DND-41 (cell line): ENCODE data around the gene GCN1.

ENCODE experiments used
- ATAC-seq: fragments of 200-7000 bp; cut with Tn5 transposase; 3 replicates; pipeline ENCODE4 v1.9.1; 2021; ENCODE audit warnings: low read depth; ENCODE audit not compliant: insufficient read depth
- DNase-seq: peaks from one replicate; pipeline ENCODE4 v3.0.0-alpha.2; 2020
- H2AFZ ChIP-seq: 2 replicates; pipeline ENCODE4 v1.6.0; 2012; ENCODE audit warnings: low read depth, low read length
- H3K27ac ChIP-seq: 2 replicates; pipeline ENCODE4 v1.5.1; 2012; ENCODE audit warnings: low read length, inconsistent platforms
- H3K27me3 ChIP-seq: fragments of 200-600 bp; sonication (generic); 2 replicates; pipeline ENCODE4 v1.6.0; 2012; ENCODE audit warnings: low read length, mild to moderate bottlenecking, inconsistent platforms; ENCODE audit not compliant: insufficient read depth, poor library complexity
- H3K36me3 ChIP-seq: 2 replicates; pipeline ENCODE4 v1.5.1; 2012; ENCODE audit warnings: low read length, inconsistent platforms; ENCODE audit not compliant: insufficient read depth
- H3K4me1 ChIP-seq: 2 replicates; pipeline ENCODE4 v1.5.1; 2012; ENCODE audit warnings: mild to moderate bottlenecking, low read length; ENCODE audit not compliant: insufficient read depth
- H3K4me2 ChIP-seq: 2 replicates; pipeline ENCODE4 v1.6.0; 2012; ENCODE audit warnings: mild to moderate bottlenecking, moderate library complexity, low read length, inconsistent platforms; ENCODE audit not compliant: insufficient read depth
- H3K4me3 ChIP-seq, 2 experiments: fragments of 200-600 bp in 1 of 2; shearing (Covaris generic) in 1 of 2; 2 replicates each; pipeline ENCODE4 v1.5.1; 2012 to 2016; ENCODE audit warnings: inconsistent platforms in 2 of 2, low read length in 2 of 2, mild to moderate bottlenecking in 2 of 2, low read depth in 1 of 2, moderate library complexity in 1 of 2
- H3K79me2 ChIP-seq: 2 replicates; pipeline ENCODE4 v1.6.0; 2012; ENCODE audit warnings: low read length, inconsistent platforms; ENCODE audit not compliant: insufficient read depth
- H3K9ac ChIP-seq: 2 replicates; pipeline ENCODE4 v1.6.0; 2012; ENCODE audit warnings: low read depth, mild to moderate bottlenecking, inconsistent platforms, low read length, moderate library complexity
- H3K9me3 ChIP-seq: 2 replicates; pipeline ENCODE4 v1.5.1; 2012; ENCODE audit warnings: low read length, moderate library complexity, mild to moderate bottlenecking, inconsistent platforms; ENCODE audit not compliant: insufficient read depth, severe bottlenecking
- H4K20me1 ChIP-seq: 2 replicates; pipeline ENCODE4 v1.6.0; 2012; ENCODE audit warnings: low read length; ENCODE audit not compliant: insufficient read depth
- CTCF ChIP-seq: IDR thresholded peaks from 2 replicates; pipeline ENCODE4 v1.5.1; 2012; ENCODE audit warnings: borderline replicate concordance, low read length, moderate library complexity, mild to moderate bottlenecking; ENCODE audit not compliant: poor library complexity, severe bottlenecking; ENCODE audit errors: extremely low read depth
- EZH2 ChIP-seq: IDR thresholded peaks from 3 replicates; pipeline ENCODE4 v1.6.1; 2012; ENCODE audit warnings: borderline replicate concordance, low read depth, mild to moderate bottlenecking, moderate library complexity, low read length, inconsistent platforms; ENCODE audit not compliant: severe bottlenecking

Gene GCN1

GRCh38 chr12:120098756-120099470 lies 95.6 kb downstream of the GCN1 start:
- Histone ChIP-seq H3K4me3 (no peak overlapping the region), H3K27ac (no peak overlapping the region), H3K9me3 (no peaks in the 10 kb centered on the region), H3K4me2 (no peak overlapping the region), H3K4me1 (no peaks in the 10 kb centered on the region), H4K20me1 (peaks cover 58% of the 10 kb centered on the region), H3K79me2 (peaks cover 48% of the 10 kb centered on the region), H2AFZ (no peak overlapping the region), H3K27me3 (no peaks in the 10 kb centered on the region), H3K9ac (no peak overlapping the region), H3K36me3 (peaks cover 90% of the 10 kb centered on the region)
- DNase-seq (no peak), ATAC-seq (no peak)
- TF ChIP-seq CTCF (no peak), EZH2 (no peak)

GRCh38 chr12:120096671-120097202 lies 97.8 kb downstream of the GCN1 start:
- Histone ChIP-seq H3K9me3 (no peaks in the 10 kb centered on the region), H3K9ac (no peak overlapping the region), H3K27me3 (no peaks in the 10 kb centered on the region), H4K20me1 (peaks cover 44% of the 10 kb centered on the region), H3K4me2 (no peak overlapping the region), H3K27ac (no peak overlapping the region), H3K4me3 (no peak overlapping the region), H3K79me2 (peaks cover 27% of the 10 kb centered on the region), H3K4me1 (no peaks in the 10 kb centered on the region), H2AFZ (no peak overlapping the region), H3K36me3 (peaks cover 82% of the 10 kb centered on the region)
- DNase-seq (no peak), ATAC-seq (no peak)
- TF ChIP-seq EZH2 (no peak), CTCF (no peak)

GRCh38 chr12:120095736-120096135 lies 98.8 kb downstream of the GCN1 start:
- Histone ChIP-seq H3K4me1 (no peaks in the 10 kb centered on the region), H3K79me2 (peaks cover 17% of the 10 kb centered on the region), H2AFZ (no peak overlapping the region), H3K9ac (no peak overlapping the region), H3K4me3 (no peak overlapping the region), H3K4me2 (no peak overlapping the region), H4K20me1 (peaks cover 34% of the 10 kb centered on the region), H3K27me3 (no peaks in the 10 kb centered on the region), H3K9me3 (no peaks in the 10 kb centered on the region), H3K36me3 (peaks cover 75% of the 10 kb centered on the region), H3K27ac (no peak overlapping the region)
- no peak for DNase-seq
- no peak for ATAC-seq
- TF ChIP-seq EZH2 = no peak
- no peak for TF ChIP-seq CTCF
